Germinal center (tissue), 1 donor: ENCODE data around the gene CFAP45.
"Not testable (repeated sequence)": the region's sequence is repeated elsewhere in the genome, so short reads cannot be mapped to it uniquely, and the experiment has no call there.

ENCODE experiments used
- DNase-seq: peaks from one replicate; pipeline ENCODE4 v3.0.0; 2012; ENCODE audit warnings: mixed read lengths, low spot score

Gene CFAP45

GRCh38 chr1:159922511-159923202 is 22.7 kb upstream of the CFAP45 start:
- DNase-seq = peak; percentile 34

- DNase-seq = peak; percentile 48
Measured at GRCh38 chr1:159921700-159922504, 21.9 kb upstream of the CFAP45 start.

GRCh38 chr1:159921251-159921650 is 21.3 kb upstream of the CFAP45 start:
- peak; percentile 69 for DNase-seq

GRCh38 chr1:159920651-159921050 is 20.7 kb upstream of the CFAP45 start:
- no peak for DNase-seq

GRCh38 chr1:159920202-159920601 is 20.2 kb upstream of the CFAP45 start:
- no peak for DNase-seq

- DNase-seq = no peak
Measured at GRCh38 chr1:159919236-159919865, 19.4 kb upstream of the CFAP45 start.

GRCh38 chr1:159918352-159919200 is 18.6 kb upstream of the CFAP45 start:
- DNase-seq = no peak

- DNase-seq = no peak
Measured at GRCh38 chr1:159917533-159918351, 17.8 kb upstream of the CFAP45 start.

- DNase-seq = no peak
Measured at GRCh38 chr1:159916242-159917051, 16.5 kb upstream of the CFAP45 start.

- no peak for DNase-seq
Measured at GRCh38 chr1:159915571-159916241, 15.7 kb upstream of the CFAP45 start.

GRCh38 chr1:159914252-159915018 is 14.5 kb upstream of the CFAP45 start:
- DNase-seq = no peak

- DNase-seq = no peak
Measured at GRCh38 chr1:159913451-159914192, 13.7 kb upstream of the CFAP45 start.

GRCh38 chr1:159911326-159912070 is 11.5 kb upstream of the CFAP45 start:
- no peak for DNase-seq

GRCh38 chr1:159908031-159908940 is 8.3 kb upstream of the CFAP45 start:
- DNase-seq = no peak

GRCh38 chr1:159906960-159907359 is 7.0 kb upstream of the CFAP45 start:
- DNase-seq = no peak

- not testable (repeated sequence) for DNase-seq
Measured at GRCh38 chr1:159904036-159904435, 4.1 kb upstream of the CFAP45 start.
